Esophagus (tissue), 2 donors: Measurements from ENCODE around the gene HUNK. TPM values are rescaled to one million over a fixed set of nuclear protein-coding genes. Genes with fewer than 3 reads are reported as not detected.

Experiments used
- H3K27ac ChIP-seq, 2 donors: one replicate each; pipeline ENCODE4 v1.5.1; 2013; ENCODE audit warnings: low read depth in 2 of 2, mild to moderate bottlenecking in 2 of 2, inconsistent platforms in 1 of 2, low read length in 1 of 2, moderate library complexity in 1 of 2
- H3K27me3 ChIP-seq, 2 donors: one replicate each; pipeline ENCODE4 v1.6.1; 2013; ENCODE audit warnings: low read length in 2 of 2, control low read depth in 1 of 2, mild to moderate bottlenecking in 1 of 2; ENCODE audit not compliant: insufficient read depth in 2 of 2, control insufficient read depth in 1 of 2
- H3K36me3 ChIP-seq, 2 donors: one replicate each; pipeline ENCODE4 v1.6.1; 2013; ENCODE audit warnings: low read length in 1 of 2; ENCODE audit not compliant: control insufficient read depth in 2 of 2, insufficient read depth in 2 of 2
- H3K4me1 ChIP-seq, 2 donors: one replicate each; pipeline ENCODE4 v1.6.1; 2013; ENCODE audit warnings: low read length in 1 of 2; ENCODE audit not compliant: control insufficient read depth in 2 of 2, insufficient read depth in 2 of 2
- H3K4me3 ChIP-seq, 2 donors: one replicate each; pipeline ENCODE4 v1.5.1; 2013; ENCODE audit warnings: low read length in 2 of 2, mild to moderate bottlenecking in 2 of 2, low read depth in 1 of 2, moderate library complexity in 1 of 2
- H3K9me3 ChIP-seq, 2 donors: one replicate each; pipeline ENCODE4 v1.6.1; 2013; ENCODE audit warnings: mild to moderate bottlenecking in 2 of 2, low read depth in 1 of 2, low read length in 1 of 2, moderate library complexity in 1 of 2; ENCODE audit not compliant: control insufficient read depth in 2 of 2, insufficient read depth in 1 of 2
- WGBS, 2 donors: extraction: QIAGEN DNeasy Blood & Tissue Kit; methylation state at CpG; one replicate each; pipeline ENCODE4 v1.1.7; 2013; 5-methylcytosine and 5-hydroxymethylcytosine counted together
- polyA plus RNA-seq, 2 donors: library from polyadenylated mRNA; stranded (reverse); fragments of 200-250 nt; gene quantifications; one replicate each; pipeline ENCODE4 v1.2.3, GENCODE V29; 2013
- donor health status: healthy with polysubstance abuse.
- donor health status: Bipolar disorder and iron deficiency.

HUNK gene
- polyA plus RNA-seq, 2 donors = 0.10 to 0.20 TPM

GRCh38 chr21:31926498-31926897 lies 53.7 kb downstream of the HUNK start:
- H3K9me3 ChIP-seq = no peaks in the 10 kb centered on the region
- H3K36me3 ChIP-seq = no peaks in the 10 kb centered on the region
- no peak overlapping the region for H3K27ac ChIP-seq
- 93 to 98% methylated on average over 3 of the region's 3 CpGs for WGBS, 2 donors
- H3K27me3 ChIP-seq = no peaks in the 10 kb centered on the region
- H3K4me1 ChIP-seq = no peaks in the 10 kb centered on the region
- no peak overlapping the region for H3K4me3 ChIP-seq

GRCh38 chr21:31927689-31928353 lies 55.0 kb downstream of the HUNK start:
- 66 to 77% methylated on average over 13 of the region's 13 CpGs for WGBS, 2 donors
- Histone ChIP-seq H3K36me3 (no peaks in the 10 kb centered on the region), H3K27me3 (no peaks in the 10 kb centered on the region), H3K4me1 (peaks cover 0 to 2% of the 10 kb centered on the region in 2 donors), H3K4me3 (no peak overlapping the region), H3K27ac (no peak overlapping the region), H3K9me3 (no peaks in the 10 kb centered on the region)

GRCh38 chr21:31928656-31929055 lies 55.8 kb downstream of the HUNK start:
- no peak overlapping the region for H3K4me3 ChIP-seq
- no peaks in the 10 kb centered on the region for H3K27me3 ChIP-seq
- 86 to 90% methylated on average over 4 of the region's 4 CpGs for WGBS, 2 donors
- no peak overlapping the region for H3K27ac ChIP-seq
- H3K4me1 ChIP-seq = peaks cover 0 to 2% of the 10 kb centered on the region in 2 donors
- no peaks in the 10 kb centered on the region for H3K36me3 ChIP-seq
- no peaks in the 10 kb centered on the region for H3K9me3 ChIP-seq

GRCh38 chr21:31929548-31929947 lies 56.7 kb downstream of the HUNK start:
- WGBS, 2 donors = 63 to 82% methylated on average over 7 of the region's 7 CpGs

GRCh38 chr21:31930001-31930400 lies 57.2 kb downstream of the HUNK start:
- 95% methylated on average over 7 of the region's 7 CpGs for WGBS, 2 donors
- Histone ChIP-seq H3K36me3 (no peaks in the 10 kb centered on the region), H3K4me3 (no peak overlapping the region), H3K27me3 (no peaks in the 10 kb centered on the region), H3K9me3 (no peaks in the 10 kb centered on the region), H3K27ac (no peak overlapping the region), H3K4me1 (peaks cover 0 to 2% of the 10 kb centered on the region in 2 donors)

More at GRCh38 chr21:31929548-31929947, 56.7 kb downstream of the HUNK start:
- Histone ChIP-seq H3K9me3 (no peaks in the 10 kb centered on the region), H3K27ac (no peak overlapping the region), H3K36me3 (no peaks in the 10 kb centered on the region), H3K27me3 (no peaks in the 10 kb centered on the region), H3K4me3 (no peak overlapping the region), H3K4me1 (peaks cover 0 to 2% of the 10 kb centered on the region in 2 donors)

- H3K4me1 ChIP-seq = peaks cover 0 to 2% of the 10 kb centered on the region in 2 donors
- no peak overlapping the region for H3K4me3 ChIP-seq
- no peak overlapping the region for H3K27ac ChIP-seq
- no peaks in the 10 kb centered on the region for H3K9me3 ChIP-seq
- H3K36me3 ChIP-seq = no peaks in the 10 kb centered on the region
- 94% methylated on average over 23 of the region's 23 CpGs for WGBS, 2 donors
- no peaks in the 10 kb centered on the region for H3K27me3 ChIP-seq
Measured at GRCh38 chr21:31931644-31932469, 59.0 kb downstream of the HUNK start.

- H3K4me1 ChIP-seq = peaks cover 0 to 2% of the 10 kb centered on the region in 2 donors
- H3K4me3 ChIP-seq = no peak overlapping the region
- no peak overlapping the region for H3K27ac ChIP-seq
- H3K9me3 ChIP-seq = no peaks in the 10 kb centered on the region
- H3K27me3 ChIP-seq = no peaks in the 10 kb centered on the region
- H3K36me3 ChIP-seq = no peaks in the 10 kb centered on the region
- 46 to 50% methylated on average over 1 of the region's 1 CpG for WGBS, 2 donors
Measured at GRCh38 chr21:31932470-31932764, 59.6 kb downstream of the HUNK start.

GRCh38 chr21:31937303-31937702 lies 64.5 kb downstream of the HUNK start:
- no peaks in the 10 kb centered on the region for H3K27me3 ChIP-seq
- H3K9me3 ChIP-seq = no peaks in the 10 kb centered on the region
- no peak overlapping the region for H3K4me3 ChIP-seq
- WGBS, 2 donors = 80 to 82% methylated on average over 2 of the region's 2 CpGs
- H3K4me1 ChIP-seq = no peaks in the 10 kb centered on the region
- no peak overlapping the region for H3K27ac ChIP-seq
- no peaks in the 10 kb centered on the region for H3K36me3 ChIP-seq

- no peaks in the 10 kb centered on the region for H3K4me1 ChIP-seq
- WGBS, 2 donors = 71 to 83% methylated on average over 15 of the region's 15 CpGs
- no peak overlapping the region for H3K4me3 ChIP-seq
- no peaks in the 10 kb centered on the region for H3K27me3 ChIP-seq
- H3K27ac ChIP-seq = no peak overlapping the region
- H3K9me3 ChIP-seq = no peaks in the 10 kb centered on the region
- no peaks in the 10 kb centered on the region for H3K36me3 ChIP-seq
Measured at GRCh38 chr21:31938330-31939301, 65.8 kb downstream of the HUNK start.
